Measurements from ENCODE around the gene EFNA5. TPM values are rescaled to one million over a fixed set of nuclear protein-coding genes. Genes with fewer than 3 reads are reported as not detected.

Gene EFNA5
- polyA plus RNA-seq, 6 donors from 2014 or later: not detected

GRCh38 chr5:107529618-107530017 is 141.1 kb downstream of the EFNA5 start:
- Mint-ChIP-seq H3K36me3 (no peaks in the 10 kb centered on the region), H3K27ac (no peak overlapping the region), H3K9me3 (peaks cover 0 to 4% (median 0%) of the 10 kb centered on the region in 7 donors), H3K27me3 (peaks cover 0 to 7% (median 0%) of the 10 kb centered on the region in 3 donors), H3K4me3 (no peak overlapping the region), H3K4me1 (no peaks in the 10 kb centered on the region)
- ATAC-seq (ENCODE audit: low read depth in 2 of 2): no peak
- no peak for DNase-seq

GRCh38 chr5:107526270-107526937 is 144.3 kb downstream of the EFNA5 start:
- peaks cover 0 to 4% (median 0%) of the 10 kb centered on the region in 7 donors for H3K9me3 Mint-ChIP-seq
- no peak overlapping the region for H3K27ac Mint-ChIP-seq
- no peak for DNase-seq
- no peaks in the 10 kb centered on the region for H3K36me3 Mint-ChIP-seq
- H3K4me1 Mint-ChIP-seq: no peaks in the 10 kb centered on the region
- H3K4me3 Mint-ChIP-seq: no peak overlapping the region
- H3K27me3 Mint-ChIP-seq: no peaks in the 10 kb centered on the region
- ATAC-seq (ENCODE audit: low read depth in 2 of 2): no peak

GRCh38 chr5:107524111-107524510 is 146.6 kb downstream of the EFNA5 start:
- DNase-seq (no peak), ATAC-seq (ENCODE audit: low read depth in 2 of 2) (no peak)
- Mint-ChIP-seq H3K9me3 (no peaks in the 10 kb centered on the region), H3K36me3 (no peaks in the 10 kb centered on the region), H3K27me3 (no peaks in the 10 kb centered on the region), H3K4me1 (no peaks in the 10 kb centered on the region), H3K4me3 (no peak overlapping the region), H3K27ac (no peak overlapping the region)

GRCh38 chr5:107523029-107523680 is 147.6 kb downstream of the EFNA5 start:
- H3K9me3 Mint-ChIP-seq: no peaks in the 10 kb centered on the region
- ATAC-seq (ENCODE audit: low read depth in 2 of 2) (no peak), DNase-seq (no peak)
- H3K27me3 Mint-ChIP-seq: no peaks in the 10 kb centered on the region
- no peak overlapping the region for H3K4me3 Mint-ChIP-seq
- no peaks in the 10 kb centered on the region for H3K4me1 Mint-ChIP-seq
- H3K36me3 Mint-ChIP-seq: no peaks in the 10 kb centered on the region
- no peak overlapping the region for H3K27ac Mint-ChIP-seq

GRCh38 chr5:107522456-107522855 is 148.3 kb downstream of the EFNA5 start:
- DNase-seq (no peak), ATAC-seq (ENCODE audit: low read depth in 2 of 2) (no peak)
- no peaks in the 10 kb centered on the region for H3K9me3 Mint-ChIP-seq
- H3K27me3 Mint-ChIP-seq: no peaks in the 10 kb centered on the region
- H3K36me3 Mint-ChIP-seq: no peaks in the 10 kb centered on the region
- H3K4me1 Mint-ChIP-seq: no peaks in the 10 kb centered on the region
- H3K27ac Mint-ChIP-seq: no peak overlapping the region
- no peak overlapping the region for H3K4me3 Mint-ChIP-seq

GRCh38 chr5:107519900-107520354 is 150.8 kb downstream of the EFNA5 start:
- Mint-ChIP-seq H3K4me1 (no peaks in the 10 kb centered on the region), H3K9me3 (no peaks in the 10 kb centered on the region), H3K4me3 (no peak overlapping the region), H3K27ac (no peak overlapping the region), H3K36me3 (no peaks in the 10 kb centered on the region), H3K27me3 (no peaks in the 10 kb centered on the region)
- DNase-seq (no peak), ATAC-seq (ENCODE audit: low read depth in 2 of 2) (no peak)

- no peaks in the 10 kb centered on the region for H3K36me3 Mint-ChIP-seq
- DNase-seq: no peak
- peaks cover 0 to 4% (median 0%) of the 10 kb centered on the region in 3 donors for H3K27me3 Mint-ChIP-seq
- peaks cover 0 to 2% (median 0%) of the 10 kb centered on the region in 3 donors for H3K4me1 Mint-ChIP-seq
- no peak overlapping the region for H3K4me3 Mint-ChIP-seq
- no peak overlapping the region for H3K27ac Mint-ChIP-seq
- ATAC-seq (ENCODE audit: low read depth in 2 of 2): no peak
- H3K9me3 Mint-ChIP-seq: no peaks in the 10 kb centered on the region
These were observed 152.1 kb downstream of the EFNA5 start for GRCh38 chr5:107518616-107519015.

GRCh38 chr5:107518190-107518589 is 152.5 kb downstream of the EFNA5 start:
- ATAC-seq (ENCODE audit: low read depth in 2 of 2): no peak
- peaks cover 0 to 8% (median 0%) of the 10 kb centered on the region in 3 donors for H3K27me3 Mint-ChIP-seq

GRCh38 chr5:107517185-107518033 is 153.3 kb downstream of the EFNA5 start:
- DNase-seq (no peak), ATAC-seq (ENCODE audit: low read depth in 2 of 2) (no peak)
- Mint-ChIP-seq H3K27me3 (peaks cover 0 to 8% (median 0%) of the 10 kb centered on the region in 3 donors), H3K4me1 (peaks cover 0 to 4% (median 0%) of the 10 kb centered on the region in 3 donors), H3K4me3 (no peak overlapping the region), H3K36me3 (no peaks in the 10 kb centered on the region), H3K27ac (no peak overlapping the region), H3K9me3 (no peaks in the 10 kb centered on the region)

More at GRCh38 chr5:107518190-107518589, 152.5 kb downstream of the EFNA5 start:
- Mint-ChIP-seq H3K4me1 (peaks cover 0 to 4% (median 0%) of the 10 kb centered on the region in 3 donors), H3K27ac (no peak overlapping the region), H3K9me3 (no peaks in the 10 kb centered on the region), H3K36me3 (no peaks in the 10 kb centered on the region), H3K4me3 (no peak overlapping the region)
- DNase-seq: no peak

- H3K9me3 Mint-ChIP-seq: no peaks in the 10 kb centered on the region
- no peak overlapping the region for H3K4me3 Mint-ChIP-seq
- DNase-seq (no peak), ATAC-seq (ENCODE audit: low read depth in 2 of 2) (no peak)
- no peaks in the 10 kb centered on the region for H3K36me3 Mint-ChIP-seq
- H3K27ac Mint-ChIP-seq: no peak overlapping the region
- peaks cover 0 to 8% (median 0%) of the 10 kb centered on the region in 3 donors for H3K27me3 Mint-ChIP-seq
- H3K4me1 Mint-ChIP-seq: peaks cover 0 to 4% (median 0%) of the 10 kb centered on the region in 3 donors
These were observed 154.1 kb downstream of the EFNA5 start for GRCh38 chr5:107516452-107517184.

GRCh38 chr5:107515521-107516080 is 155.1 kb downstream of the EFNA5 start:
- Mint-ChIP-seq H3K27me3 (peaks cover 0 to 8% (median 0%) of the 10 kb centered on the region in 3 donors), H3K4me3 (no peak overlapping the region), H3K27ac (no peak overlapping the region), H3K36me3 (no peaks in the 10 kb centered on the region), H3K9me3 (no peaks in the 10 kb centered on the region), H3K4me1 (peaks cover 0 to 4% (median 0%) of the 10 kb centered on the region in 3 donors)
- ATAC-seq (ENCODE audit: low read depth in 2 of 2): no peak
- no peak for DNase-seq

- DNase-seq (no peak), ATAC-seq (ENCODE audit: low read depth in 2 of 2) (no peak)
- H3K27me3 Mint-ChIP-seq: peaks cover 0 to 8% (median 0%) of the 10 kb centered on the region in 3 donors
- H3K27ac Mint-ChIP-seq: no peak overlapping the region
- H3K36me3 Mint-ChIP-seq: no peaks in the 10 kb centered on the region
- H3K4me3 Mint-ChIP-seq: no peak overlapping the region
- H3K9me3 Mint-ChIP-seq: no peaks in the 10 kb centered on the region
- H3K4me1 Mint-ChIP-seq: peaks cover 0 to 4% (median 0%) of the 10 kb centered on the region in 3 donors
These were observed 156.4 kb downstream of the EFNA5 start for GRCh38 chr5:107514305-107514704.

Data from naive B cell (primary cell).